HG02623 (cell line): ENCODE measurements around the gene COL15A1.

Source experiments
- ATAC-seq: cut with Tn5 transposase; IDR thresholded peaks from one replicate; pipeline ENCODE4 v1.9.1; 2021; ENCODE audit warnings: moderate library complexity; ENCODE audit not compliant: unreplicated experiment

The COL15A1 gene

DNA sequence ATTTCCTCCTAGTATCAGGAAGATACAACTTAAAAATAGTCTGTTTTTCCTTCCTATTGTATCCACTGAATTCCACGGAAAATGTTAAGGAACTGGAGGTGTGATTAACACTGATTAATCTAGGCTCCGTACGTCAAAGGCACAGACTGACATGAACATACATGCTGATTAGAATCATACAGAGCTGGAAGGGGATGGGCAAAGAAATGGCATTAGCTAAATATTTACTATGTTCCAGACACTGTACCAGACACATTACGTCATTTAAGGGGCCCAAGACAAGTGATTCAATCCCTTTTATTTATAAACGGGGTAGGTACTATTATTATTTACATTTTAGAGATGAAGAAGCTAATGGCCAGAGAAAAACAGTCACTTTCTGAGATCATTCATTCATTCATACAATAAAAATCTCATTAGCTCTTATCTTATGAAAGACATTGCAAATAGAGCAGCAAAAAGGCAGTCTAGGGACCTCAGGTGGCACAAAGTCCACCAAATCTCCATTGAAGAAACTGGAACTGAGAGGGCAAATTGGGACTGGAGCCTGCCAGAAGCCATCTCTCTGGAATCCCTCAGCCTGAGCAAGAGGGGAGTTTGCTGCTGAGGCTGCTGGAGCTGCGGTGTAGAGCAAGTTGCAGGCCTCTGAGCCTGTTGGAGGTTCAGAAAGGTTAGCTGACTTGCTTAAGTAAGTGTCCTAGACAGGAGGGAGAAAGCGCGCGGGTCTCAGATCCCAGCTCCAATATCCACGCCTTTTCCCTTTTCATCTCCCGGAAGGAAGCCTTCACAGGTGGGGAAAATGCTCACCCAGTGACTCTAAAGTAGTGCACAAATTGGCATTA is 159.6 kb downstream of the COL15A1 start:
- no peak for ATAC-seq

- ATAC-seq: no peak
These were observed 160.3 kb downstream of the COL15A1 start for GRCh38 chr9:99103901-99104458.

DNA sequence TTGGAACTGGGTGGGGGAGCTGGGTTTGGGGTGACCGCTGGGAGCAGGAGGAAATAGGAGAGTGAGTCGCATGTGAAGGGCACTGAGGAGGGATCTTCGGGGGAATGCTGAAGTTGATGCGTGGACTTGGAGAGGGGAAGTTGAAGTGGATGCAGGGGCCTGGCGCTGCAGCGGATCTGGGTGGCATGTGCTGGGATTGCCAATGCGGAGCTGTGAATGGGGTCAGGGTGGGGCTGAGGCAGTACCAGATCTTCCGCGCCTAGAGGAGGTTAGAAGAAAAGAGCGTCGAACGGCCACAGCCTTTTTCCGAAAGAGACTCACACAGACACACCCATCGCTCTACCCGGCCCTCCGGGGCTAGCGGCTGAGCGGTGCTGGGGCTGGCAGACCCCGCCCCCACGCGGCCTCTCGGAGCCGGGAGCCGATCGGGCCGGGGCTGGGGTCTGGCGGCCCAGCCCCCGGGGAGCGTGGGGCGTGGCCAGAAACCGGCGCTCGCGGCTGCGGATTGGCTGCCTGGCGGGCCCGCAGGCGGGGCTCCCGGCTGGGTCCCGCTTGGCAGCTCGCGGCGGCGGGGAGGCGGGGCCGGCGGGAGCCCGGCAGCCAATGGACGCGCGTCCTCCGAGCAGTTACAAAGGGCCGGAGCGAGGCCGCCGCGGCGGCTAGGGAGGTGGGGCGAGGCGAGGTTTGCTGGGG is 160.9 kb downstream of the COL15A1 start, which contains the start of gene TGFBR1:
TSS of gene TGFBR1 (plus strand) at position 655 of the 693 bp plus-strand sequence. CDS start 93 bp downstream, outside the sequence.
- peak; percentile 87 for ATAC-seq

- ATAC-seq: peak; percentile 50
These were observed 161.7 kb downstream of the COL15A1 start for GRCh38 chr9:99105152-99106043.

GRCh38 chr9:99106044-99106375 is 162.3 kb downstream of the COL15A1 start:
- no peak for ATAC-seq

- no peak for ATAC-seq
These were observed 163.7 kb downstream of the COL15A1 start for GRCh38 chr9:99107421-99107820.

- ATAC-seq: no peak
These were observed 164.4 kb downstream of the COL15A1 start for GRCh38 chr9:99108131-99108530.

DNA sequence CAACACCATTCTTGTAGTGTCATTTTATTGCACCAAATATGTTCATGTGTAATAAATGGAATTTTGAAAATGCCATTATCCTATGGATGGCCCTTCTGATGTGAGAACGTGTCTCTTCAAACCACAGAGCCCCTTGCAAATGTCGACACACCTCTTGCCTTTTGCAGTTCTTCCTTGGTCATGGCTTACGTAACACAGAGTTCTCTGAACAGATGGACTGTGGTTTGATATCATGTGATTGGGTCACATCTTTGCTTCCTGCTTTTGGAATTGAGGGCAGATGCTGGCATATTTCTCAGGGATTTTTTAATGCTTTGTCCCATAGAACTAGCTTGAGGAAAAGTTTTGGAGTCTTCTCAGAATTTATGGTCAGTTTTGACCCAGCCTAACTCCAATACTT is 165.8 kb downstream of the COL15A1 start:
- no peak for ATAC-seq

- no peak for ATAC-seq
These were observed 169.2 kb downstream of the COL15A1 start for GRCh38 chr9:99112750-99113413.

- ATAC-seq: no peak
These were observed 169.8 kb downstream of the COL15A1 start for GRCh38 chr9:99113414-99114048.

GRCh38 chr9:99114049-99114440 is 170.3 kb downstream of the COL15A1 start:
- ATAC-seq: no peak

- no peak for ATAC-seq
These were observed 171.3 kb downstream of the COL15A1 start for GRCh38 chr9:99114846-99115500.

GRCh38 chr9:99116003-99116411 is 172.3 kb downstream of the COL15A1 start:
- ATAC-seq: no peak

- ATAC-seq: peak; percentile 99
These were observed 175.2 kb downstream of the COL15A1 start for GRCh38 chr9:99118782-99119466.

- ATAC-seq: no peak
These were observed 176.4 kb downstream of the COL15A1 start for GRCh38 chr9:99119976-99120655.
